Measurements from ENCODE around the gene PTGES3. TPM values are rescaled to one million over a fixed set of nuclear protein-coding genes. Genes with fewer than 3 reads are reported as not detected.

The PTGES3 gene
- total and polyA plus RNA-seq, 2 of the 8 experiments (the other 6 are each of a cell fraction or from before 2014, with no cell fraction given), result 111 to 464 TPM

GRCh38 chr12:56688129-56688845 is at the start of gene PTGES3 (continued):
- TF ChIP-seq KDM1A (IDR thresholded peaks at IDR 0.05; ENCODE audit: borderline replicate concordance, low read length) (no peak), SP2 (IDR thresholded peaks at IDR 0.05; ENCODE audit: low read length) (no peak), CHD1 (IDR thresholded peaks at IDR 0.05; ENCODE audit: low read depth, low read length) (no peak), GTF2F1 (IDR thresholded peaks at IDR 0.05; ENCODE audit: borderline replicate concordance, low read depth, low read length) (peak; percentile 77; the same call in 1 of the 2 replicates), YY1 (IDR thresholded peaks at IDR 0.05; ENCODE audit: low read depth, low read length) (peak; percentile 80; the same call in 1 of the 2 replicates), E2F6 (IDR thresholded peaks at IDR 0.05) (peak; percentile 84), NANOG (IDR thresholded peaks at IDR 0.05; ENCODE audit: insufficient read depth, low read depth, low read length, poor library complexity, severe bottlenecking) (no peak), RFX5 (IDR thresholded peaks at IDR 0.05; ENCODE audit: borderline replicate concordance, low read depth, low read length) (0 out of 2 replicates have a peak, but pooled peaks have one; percentile 5), KDM4A (IDR thresholded peaks at IDR 0.05; ENCODE audit: low read depth, low read length, severe bottlenecking) (peak; percentile 40), TBP (IDR thresholded peaks at IDR 0.05; ENCODE audit: low read depth, low read length) (peak; percentile 80), RAD21 (IDR thresholded peaks at IDR 0.05 in 1 of 2, conservative IDR thresholded peaks at IDR 0.05 in 1 of 2; ENCODE audit: low read depth in 2 of 2, low read length in 2 of 2) (no peak), HDAC2 (IDR thresholded peaks at IDR 0.05; ENCODE audit: borderline replicate concordance in 1 of 2, low read depth in 2 of 2, low read length in 2 of 2) (0 out of 4 replicates have a peak, but pooled peaks have one; percentile 22 to 68), EGR1 (IDR thresholded peaks at IDR 0.05; ENCODE audit: borderline replicate concordance, low read depth, low read length) (0 out of 2 replicates have a peak, but pooled peaks have one; percentile 29), CBX5 (IDR thresholded peaks at IDR 0.05; ENCODE audit: low read depth, low read length) (no peak), POLR2AphosphoS5 (IDR thresholded peaks at IDR 0.05; ENCODE audit: low read depth, low read length) (peak; percentile 86), SIRT6 (IDR thresholded peaks at IDR 0.05; ENCODE audit: low read length) (no peak), POU5F1 (IDR thresholded peaks at IDR 0.05; ENCODE audit: low read depth, low read length) (no peak), JUN (IDR thresholded peaks at IDR 0.05; ENCODE audit: low read depth, low read length) (no peak), SP1 (IDR thresholded peaks at IDR 0.05; ENCODE audit: low read depth, low read length) (peak; percentile 61), EZH2 (IDR thresholded peaks at IDR 0.05; ENCODE audit: low read depth, low read length, severe bottlenecking) (no peak), TCF12 (IDR thresholded peaks at IDR 0.05; ENCODE audit: low read depth, low read length) (no peak), FOSL1 (IDR thresholded peaks at IDR 0.05; ENCODE audit: insufficient read depth, low read depth, low read length) (no peak)
- TF ChIP-seq, protein P1, sequence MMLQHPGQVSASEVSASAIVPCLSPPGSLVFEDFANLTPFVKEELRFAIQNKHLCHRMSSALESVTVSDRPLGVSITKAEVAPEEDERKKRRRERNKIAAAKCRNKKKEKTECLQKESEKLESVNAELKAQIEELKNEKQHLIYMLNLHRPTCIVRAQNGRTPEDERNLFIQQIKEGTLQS (IDR thresholded peaks at IDR 0.05; ENCODE audit: insufficient read depth, low read depth, low read length), result no peak
